GM23338 (cell line): ENCODE results near the gene FBN3. TPM values are rescaled to one million over a fixed set of nuclear protein-coding genes. Genes with fewer than 3 reads are reported as not detected.
A peak's percentile ranks its signal among the peaks of the same experiment; 100 is the strongest.

ENCODE experiments used
- ATAC-seq: fragments of 200-7000 bp; cut with Tn5 transposase; 3 replicates; pipeline ENCODE4 v1.9.1; 2020
- DNase-seq: peaks from one replicate; pipeline ENCODE4 v3.0.0-alpha.2; 2015; ENCODE audit warnings: low spot score
- H2AFZ ChIP-seq: fragments of 200-600 bp; sonication (generic); 2 replicates; pipeline ENCODE4 v1.8.0; 2016; ENCODE audit warnings: antibody characterized with exemption, mild to moderate bottlenecking, moderate library complexity
- H3F3A ChIP-seq: fragments of 200-600 bp; sonication (generic); replicated peaks from 2 replicates; pipeline ENCODE4 v1.8.0; 2017; ENCODE audit warnings: antibody characterized with exemption, mixed run types, low read depth
- H3K27ac ChIP-seq: fragments of 200-600 bp; sonication (generic); 2 replicates; pipeline ENCODE4 v1.6.1; 2016; ENCODE audit warnings: low read depth
- H3K27me3 ChIP-seq: fragments of 200-600 bp; sonication (generic); 2 replicates; pipeline ENCODE4 v1.8.0; 2016; ENCODE audit warnings: mild to moderate bottlenecking, mixed run types, moderate library complexity; ENCODE audit not compliant: insufficient read depth
- H3K36me3 ChIP-seq: fragments of 200-600 bp; sonication (generic); 2 replicates; pipeline ENCODE4 v1.8.0; 2016; ENCODE audit warnings: mild to moderate bottlenecking; ENCODE audit not compliant: insufficient read depth
- H3K4me1 ChIP-seq: fragments of 200-600 bp; sonication (generic); 2 replicates; pipeline ENCODE4 v1.8.0; 2016; ENCODE audit warnings: mild to moderate bottlenecking, moderate library complexity; ENCODE audit not compliant: insufficient read depth
- H3K4me2 ChIP-seq: fragments of 200-600 bp; sonication (generic); 2 replicates; pipeline ENCODE4 v1.7.1; 2017; ENCODE audit warnings: mixed run types
- H3K4me3 ChIP-seq: fragments of 200-600 bp; sonication (generic); 2 replicates; pipeline ENCODE4 v1.6.1; 2016; ENCODE audit warnings: mixed run types
- H3K79me2 ChIP-seq: fragments of 200-600 bp; sonication (generic); replicated peaks from 2 replicates; pipeline ENCODE4 v1.8.0; 2017; ENCODE audit warnings: mild to moderate bottlenecking; ENCODE audit not compliant: insufficient read depth
- H3K9me2 ChIP-seq: fragments of 200-600 bp; sonication (generic); 2 replicates; pipeline ENCODE4 v1.8.0; 2017; ENCODE audit not compliant: insufficient read depth
- H4K20me1 ChIP-seq: fragments of 200-600 bp; sonication (generic); replicated peaks from 2 replicates; pipeline ENCODE4 v1.8.0; 2017; ENCODE audit warnings: mild to moderate bottlenecking; ENCODE audit not compliant: insufficient read depth
- H3K27ac Mint-ChIP-seq: 2 replicates; pipeline ENCODE4 v1.8.0; 2020; ENCODE audit warnings: inconsistent platforms, mild to moderate bottlenecking, moderate library complexity, mixed read lengths
- H3K27me3 Mint-ChIP-seq: 3 replicates; pipeline ENCODE4 v1.8.0; 2022; ENCODE audit warnings: low read depth, mild to moderate bottlenecking, moderate library complexity, mixed read lengths, inconsistent platforms; ENCODE audit not compliant: insufficient read depth, poor library complexity
- H3K36me3 Mint-ChIP-seq: 3 replicates; pipeline ENCODE4 v1.8.0; 2021; ENCODE audit warnings: low read depth, mild to moderate bottlenecking, inconsistent platforms, moderate library complexity, mixed read lengths
- H3K4me1 Mint-ChIP-seq: 3 replicates; pipeline ENCODE4 v1.8.0; 2020; ENCODE audit warnings: mild to moderate bottlenecking, inconsistent platforms, mixed read lengths
- H3K4me3 Mint-ChIP-seq: 3 replicates; pipeline ENCODE4 v1.8.0; 2021; ENCODE audit warnings: moderate library complexity, mild to moderate bottlenecking, inconsistent platforms, mixed read lengths
- H3K9me3 Mint-ChIP-seq: 3 replicates; pipeline ENCODE4 v1.8.0; 2020; ENCODE audit warnings: moderate library complexity, mild to moderate bottlenecking, inconsistent platforms, mixed read lengths
- CREB1 ChIP-seq: fragments of 250-450 bp; sonication (Bioruptor Pico); IDR thresholded peaks from 2 replicates; pipeline ENCODE4 v1.5.0; 2020; ENCODE audit warnings: low read depth, mild to moderate bottlenecking, moderate library complexity
- CTCF ChIP-seq, 2 experiments: fragments of 200-600 bp in 1 of 2; sonication (generic) in 1 of 2; conservative IDR thresholded peaks; 2 replicates each; pipeline versions ENCODE4 v1.5.1 to v1.6.1; 2016 to 2017; ENCODE audit warnings: antibody characterized with exemption in 2 of 2, low read depth in 2 of 2, mild to moderate bottlenecking in 2 of 2, moderate library complexity in 1 of 2
- ETS1 ChIP-seq: IDR thresholded peaks from 2 replicates; pipeline ENCODE4 v1.6.1; 2016; ENCODE audit warnings: antibody characterized with exemption
- EZH2 ChIP-seq: fragments of 200-600 bp; sonication (generic); IDR thresholded peaks from one replicate; pipeline ENCODE4 v1.8.0; 2017; ENCODE audit warnings: antibody characterized with exemption, mild to moderate bottlenecking, low read depth; ENCODE audit not compliant: unreplicated experiment
- EZH2phosphoT487 ChIP-seq: fragments of 200-600 bp; sonication (generic); IDR thresholded peaks from one replicate; pipeline ENCODE4 v1.8.1; 2018; ENCODE audit warnings: antibody characterized with exemption; ENCODE audit not compliant: unreplicated experiment
- JUNB ChIP-seq: IDR thresholded peaks from one replicate; pipeline ENCODE4 v1.6.1; 2016; ENCODE audit warnings: antibody characterized with exemption; ENCODE audit not compliant: unreplicated experiment
- NANOG ChIP-seq: IDR thresholded peaks from 2 replicates; pipeline ENCODE4 v1.6.1; 2016; ENCODE audit warnings: antibody characterized with exemption, borderline replicate concordance
- POLR2AphosphoS5 ChIP-seq: IDR thresholded peaks from 2 replicates; pipeline ENCODE4 v1.6.1; 2016; ENCODE audit warnings: antibody characterized with exemption, low read depth
- REST ChIP-seq: IDR thresholded peaks from one replicate; pipeline ENCODE4 v1.6.1; 2018; ENCODE audit warnings: antibody characterized with exemption; ENCODE audit not compliant: unreplicated experiment
- STAT1 ChIP-seq: IDR thresholded peaks from one replicate; pipeline ENCODE4 v1.6.1; 2016; ENCODE audit warnings: antibody characterized with exemption; ENCODE audit not compliant: unreplicated experiment
- ZNF114 ChIP-seq: fragments of 250-450 bp; sonication (Bioruptor Pico); IDR thresholded peaks from 2 replicates; pipeline ENCODE4 v1.5.0; 2020; ENCODE audit warnings: mild to moderate bottlenecking, moderate library complexity
- ZNF331 ChIP-seq: fragments of 250-450 bp; sonication (Bioruptor Pico); IDR thresholded peaks from 2 replicates; pipeline ENCODE4 v1.5.0; 2020; ENCODE audit warnings: low read depth, mild to moderate bottlenecking, moderate library complexity
- polyA plus RNA-seq: library from polyadenylated mRNA; unstranded; fragments of >200 nt; fragmentation: Nextera tagmentation; extraction: Ambion mirVana; gene quantifications from 2 replicates; pipeline ENCODE4 v1.2.1, GENCODE V29; 2016
- total RNA-seq: library from RNA; depleted of rRNA; stranded (reverse); fragments of >200 nt; shearing (Covaris generic); gene quantifications from 2 replicates; pipeline ENCODE4 v1.2.3, GENCODE V29; 2014

Gene FBN3
- total and polyA plus RNA-seq, 2 experiments from 2014 or later = 8.5 to 54.5 TPM

GRCh38 chr19:8168537-8168936, 19.1 kb upstream of the FBN3 start:
- ATAC-seq = no peak
- Mint-ChIP-seq H3K36me3 (no peaks in the 10 kb centered on the region), H3K4me3 (no peak overlapping the region), H3K27ac (no peak overlapping the region), H3K4me1 (peaks cover 6% of the 10 kb centered on the region; the same call in 2 of the 3 replicates), H3K9me3 (no peaks in the 10 kb centered on the region), H3K27me3 (no peaks in the 10 kb centered on the region)
- Histone ChIP-seq H3K36me3 (no peaks in the 10 kb centered on the region), H3K79me2 (no peaks in the 10 kb centered on the region), H3K9me2 (no peaks in the 10 kb centered on the region), H3K27ac (no peak overlapping the region), H2AFZ (no peak overlapping the region), H3K4me1 (peaks cover 7% of the 10 kb centered on the region; the same call in 1 of the 2 replicates), H4K20me1 (no peaks in the 10 kb centered on the region), H3K4me3 (no peak overlapping the region), H3K27me3 (no peaks in the 10 kb centered on the region), H3K4me2 (no peak overlapping the region), H3F3A (0 out of 2 replicates have a peak, but pooled peaks cover 6% of the 10 kb centered on the region)
- no peak for TF ChIP-seq STAT1
- TF ChIP-seq ZNF331 = no peak
- TF ChIP-seq JUNB = no peak
- no peak for TF ChIP-seq REST
- no peak for TF ChIP-seq ETS1
- no peak for TF ChIP-seq CTCF (conservative IDR thresholded peaks at IDR 0.05; ENCODE audit: low read depth in 2 of 2)
- no peak for TF ChIP-seq EZH2
- TF ChIP-seq POLR2AphosphoS5 = no peak
- TF ChIP-seq NANOG = no peak
- DNase-seq = no peak

GRCh38 chr19:8167985-8168384, 18.6 kb upstream of the FBN3 start:
- Histone ChIP-seq H3K4me1 (peaks cover 7% of the 10 kb centered on the region; the same call in 1 of the 2 replicates), H3K36me3 (no peaks in the 10 kb centered on the region), H3K4me3 (no peak overlapping the region), H3F3A (0 out of 2 replicates have a peak, but pooled peaks cover 6% of the 10 kb centered on the region), H3K4me2 (no peak overlapping the region), H3K9me2 (no peaks in the 10 kb centered on the region), H3K27me3 (no peaks in the 10 kb centered on the region), H3K27ac (no peak overlapping the region), H4K20me1 (no peaks in the 10 kb centered on the region), H3K79me2 (no peaks in the 10 kb centered on the region), H2AFZ (peak overlapping the region; percentile 83)
- H3K4me3 Mint-ChIP-seq = no peak overlapping the region
- ATAC-seq (no peak), DNase-seq (no peak)
- H3K36me3 Mint-ChIP-seq = no peaks in the 10 kb centered on the region
- H3K4me1 Mint-ChIP-seq = peaks cover 10% of the 10 kb centered on the region
- H3K27ac Mint-ChIP-seq = no peak overlapping the region
- H3K9me3 Mint-ChIP-seq = no peaks in the 10 kb centered on the region
- no peaks in the 10 kb centered on the region for H3K27me3 Mint-ChIP-seq
- no peak for TF ChIP-seq ZNF114
- TF ChIP-seq ZNF331 = no peak
- TF ChIP-seq EZH2phosphoT487 = no peak
- TF ChIP-seq POLR2AphosphoS5 = no peak
- TF ChIP-seq STAT1 = no peak
- TF ChIP-seq ETS1 = no peak
- TF ChIP-seq NANOG = no peak
- TF ChIP-seq JUNB = no peak
- TF ChIP-seq CREB1 (CRISPR knock-in tag) = no peak
